GM10248 (cell line): ENCODE measurements around the gene ALG14.

ENCODE experiments used
- CTCF ChIA-PET: fragments of 300-600 bp; sonication (Branson Sonifier 250); formaldehyde crosslinking; extraction: SDS; loops from one replicate; lab custom pipeline; 2021; ENCODE audit warnings: antibody characterized with exemption; lab: Yijun Ruan, JAX
- POLR2A ChIA-PET: fragments of 350-650 bp; sonication (Branson Sonifier 250); formaldehyde crosslinking; extraction: SDS; loops from one replicate; lab custom pipeline; 2020; ENCODE audit warnings: antibody characterized with exemption; lab: Yijun Ruan, JAX
- DNase-seq: peaks from one replicate; pipeline ENCODE4 v3.0.0; 2012; ENCODE audit errors: extremely low spot score
- TF ChIP-seq, protein P1 (sequence below): IDR thresholded peaks from 2 replicates; pipeline ENCODE4 v1.5.1; 2012; ENCODE audit warnings: mild to moderate bottlenecking, low read depth; ENCODE audit errors: extremely low read depth, missing control alignments, control extremely low read depth

Gene ALG14

DNA sequence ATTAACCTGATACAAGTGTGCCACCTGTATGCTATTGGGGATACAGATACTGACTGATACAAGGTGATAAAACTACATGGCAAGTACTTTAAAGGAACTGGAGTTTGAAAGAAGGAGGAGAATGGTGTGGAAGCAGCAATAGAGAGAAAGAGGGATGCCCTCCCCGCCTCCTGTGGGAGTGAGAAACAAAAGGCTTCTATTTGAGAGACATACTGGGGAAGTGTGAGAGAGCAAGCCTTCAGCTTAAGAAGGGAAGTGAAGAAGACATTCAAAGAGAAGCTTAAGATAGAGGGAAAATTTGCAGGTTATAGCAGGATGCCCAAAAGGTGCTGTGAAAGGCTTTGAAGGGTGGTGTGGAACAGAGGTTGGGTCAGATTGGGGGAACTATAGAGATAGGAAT, 7.7 kb upstream of the ALG14 start:
- CTCF ChIA-PET: interaction anchor here (1.3 kb wide), 1 partner anchor 153 kb away, joined by 3 read pairs; the partner anchor contains the start of gene RWDD3

DNA sequence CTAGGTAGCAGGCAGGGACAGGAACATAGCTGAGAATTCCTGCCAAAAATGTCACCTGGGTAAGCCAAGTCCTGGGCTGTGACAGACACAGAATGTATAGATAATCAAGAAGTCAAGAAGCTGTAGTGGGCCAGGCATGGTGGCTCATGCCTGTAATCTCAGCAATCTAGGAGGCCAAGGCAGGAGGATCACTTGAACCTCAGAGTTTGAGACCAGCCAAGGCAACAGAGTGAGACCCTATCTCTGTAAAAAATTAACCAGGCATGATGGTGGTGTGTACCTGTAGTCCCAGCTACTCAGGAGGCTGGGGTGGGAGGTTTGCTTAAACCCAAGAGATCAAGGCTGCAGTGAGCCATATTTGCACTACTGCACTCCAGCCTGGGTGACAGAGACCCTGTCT, 3.3 kb upstream of the ALG14 start:
- ChIA-PET CTCF (interaction anchor here (1.1 to 4.7 kb wide), 4 partner anchors 8 to 221 kb away, joined by 4 to 54 read pairs (median 6); partner anchors contain the start of gene RWDD3), POLR2A (no interaction called here)
- no peak for DNase-seq
- TF ChIP-seq, protein P1, sequence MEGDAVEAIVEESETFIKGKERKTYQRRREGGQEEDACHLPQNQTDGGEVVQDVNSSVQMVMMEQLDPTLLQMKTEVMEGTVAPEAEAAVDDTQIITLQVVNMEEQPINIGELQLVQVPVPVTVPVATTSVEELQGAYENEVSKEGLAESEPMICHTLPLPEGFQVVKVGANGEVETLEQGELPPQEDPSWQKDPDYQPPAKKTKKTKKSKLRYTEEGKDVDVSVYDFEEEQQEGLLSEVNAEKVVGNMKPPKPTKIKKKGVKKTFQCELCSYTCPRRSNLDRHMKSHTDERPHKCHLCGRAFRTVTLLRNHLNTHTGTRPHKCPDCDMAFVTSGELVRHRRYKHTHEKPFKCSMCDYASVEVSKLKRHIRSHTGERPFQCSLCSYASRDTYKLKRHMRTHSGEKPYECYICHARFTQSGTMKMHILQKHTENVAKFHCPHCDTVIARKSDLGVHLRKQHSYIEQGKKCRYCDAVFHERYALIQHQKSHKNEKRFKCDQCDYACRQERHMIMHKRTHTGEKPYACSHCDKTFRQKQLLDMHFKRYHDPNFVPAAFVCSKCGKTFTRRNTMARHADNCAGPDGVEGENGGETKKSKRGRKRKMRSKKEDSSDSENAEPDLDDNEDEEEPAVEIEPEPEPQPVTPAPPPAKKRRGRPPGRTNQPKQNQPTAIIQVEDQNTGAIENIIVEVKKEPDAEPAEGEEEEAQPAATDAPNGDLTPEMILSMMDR: no peak

More for the DNA sequence above, 7.7 kb upstream of the ALG14 start:
- no peak for DNase-seq
- TF ChIP-seq, protein P1: no peak
- POLR2A ChIA-PET: no interaction called here

DNA sequence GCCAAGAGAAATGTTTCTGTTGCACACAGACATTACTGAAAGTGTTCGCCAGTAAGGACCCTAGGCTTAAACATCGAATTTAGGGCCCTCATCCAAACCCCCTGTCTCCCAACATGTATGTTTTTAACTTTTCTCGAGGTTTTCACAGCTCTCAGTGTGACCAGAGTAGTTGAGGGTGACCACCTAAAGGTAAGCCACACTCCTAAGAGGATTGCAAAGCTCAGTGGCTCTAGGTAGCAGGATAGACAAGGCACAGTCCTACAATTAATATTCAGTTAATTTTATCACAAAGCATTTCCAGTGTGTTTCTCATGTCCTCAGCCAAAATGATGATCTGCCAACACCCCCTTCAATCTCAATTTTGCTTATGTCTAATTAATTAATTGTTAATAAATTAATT, 695 bp upstream of the ALG14 start:
- TF ChIP-seq, protein P1: no peak
- ChIA-PET POLR2A (no interaction called here), CTCF (interaction anchor here (0.9 to 4.7 kb wide), 6 partner anchors 11 to 219 kb away, joined by 3 to 54 read pairs (median 5); partner anchors contain the start of gene RWDD3)
- no peak for DNase-seq

DNA sequence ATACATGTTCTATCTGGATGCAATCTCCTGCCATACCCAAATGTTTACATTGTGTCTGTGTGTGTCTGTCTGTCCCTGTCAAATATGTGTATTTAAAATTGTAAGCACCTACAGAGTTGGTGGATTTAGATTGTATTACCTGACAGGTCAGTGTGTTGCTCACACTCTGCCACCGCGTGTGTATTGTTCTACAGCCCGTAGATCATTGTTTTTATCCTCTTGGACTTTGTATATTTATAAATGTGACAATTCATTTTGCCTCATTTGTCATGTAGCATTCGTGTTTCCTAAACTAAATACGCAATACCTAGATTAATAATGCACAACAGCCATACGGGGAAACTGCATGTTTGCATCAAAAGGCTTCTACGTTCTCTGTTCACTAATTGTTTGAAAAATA, 634 bp downstream of the ALG14 start:
- CTCF ChIA-PET: interaction anchor here (0.6 to 1.3 kb wide), 3 partner anchors 10 to 29 kb away, joined by 3 to 6 read pairs (median 3); no protein-coding TSS in a partner anchor
- DNase-seq: no peak
- POLR2A ChIA-PET: no interaction called here
- TF ChIP-seq, protein P1: no peak

DNA sequence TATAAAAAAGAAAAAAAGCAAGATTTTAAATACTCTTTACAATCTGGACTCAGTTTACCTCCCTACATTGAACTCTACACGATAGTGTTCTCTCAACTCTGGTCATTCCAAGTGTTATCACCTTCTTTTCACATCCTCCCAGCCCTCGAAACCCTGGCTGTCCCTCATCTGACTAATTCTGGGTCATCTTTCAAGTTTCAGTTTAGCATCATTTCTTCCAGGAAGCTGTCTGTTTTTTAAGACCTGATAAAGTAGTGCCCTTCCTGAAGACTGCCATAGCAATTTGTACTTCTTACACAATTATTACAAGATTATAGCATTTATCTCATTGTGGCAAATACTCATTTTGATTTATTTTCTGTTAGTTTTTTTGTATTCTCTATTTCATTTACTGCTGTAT, 1.2 kb downstream of the ALG14 start:
- POLR2A ChIA-PET: no interaction called here
- DNase-seq: no peak
- TF ChIP-seq, protein P1: no peak
- CTCF ChIA-PET: interaction anchor here (0.6 to 0.9 kb wide), 2 partner anchors 9 to 13 kb away, joined by 3 read pairs; no protein-coding TSS in a partner anchor

DNA sequence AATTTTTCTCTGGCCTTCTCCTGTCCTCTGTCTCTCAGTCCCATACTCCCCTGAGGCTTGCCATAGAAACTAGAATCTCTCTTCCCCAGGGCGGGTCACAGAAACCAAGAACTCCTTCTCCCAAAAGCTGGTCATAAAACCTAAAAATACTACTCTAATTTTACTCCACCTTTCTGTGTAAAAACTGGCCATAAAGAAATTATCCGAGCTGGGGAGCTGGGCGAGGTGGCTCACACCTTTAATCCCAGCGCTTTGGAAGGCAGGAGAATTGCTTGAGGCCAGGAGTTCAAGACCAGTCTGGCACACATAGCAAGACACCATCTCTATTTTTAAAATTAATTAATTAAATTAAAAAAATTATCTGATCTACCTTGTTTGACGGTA, 3.0 kb downstream of the ALG14 start:
- DNase-seq: no peak
- TF ChIP-seq, protein P1: no peak
- ChIA-PET POLR2A (no interaction called here), CTCF (no interaction called here)
